ENCODE results near the gene SET.
A peak's percentile ranks its signal among the peaks of the same experiment; 100 is the strongest.
"Not testable (repeated sequence)": the region's sequence is repeated elsewhere in the genome, so short reads cannot be mapped to it uniquely, and the experiment has no call there.

SET gene

DNA sequence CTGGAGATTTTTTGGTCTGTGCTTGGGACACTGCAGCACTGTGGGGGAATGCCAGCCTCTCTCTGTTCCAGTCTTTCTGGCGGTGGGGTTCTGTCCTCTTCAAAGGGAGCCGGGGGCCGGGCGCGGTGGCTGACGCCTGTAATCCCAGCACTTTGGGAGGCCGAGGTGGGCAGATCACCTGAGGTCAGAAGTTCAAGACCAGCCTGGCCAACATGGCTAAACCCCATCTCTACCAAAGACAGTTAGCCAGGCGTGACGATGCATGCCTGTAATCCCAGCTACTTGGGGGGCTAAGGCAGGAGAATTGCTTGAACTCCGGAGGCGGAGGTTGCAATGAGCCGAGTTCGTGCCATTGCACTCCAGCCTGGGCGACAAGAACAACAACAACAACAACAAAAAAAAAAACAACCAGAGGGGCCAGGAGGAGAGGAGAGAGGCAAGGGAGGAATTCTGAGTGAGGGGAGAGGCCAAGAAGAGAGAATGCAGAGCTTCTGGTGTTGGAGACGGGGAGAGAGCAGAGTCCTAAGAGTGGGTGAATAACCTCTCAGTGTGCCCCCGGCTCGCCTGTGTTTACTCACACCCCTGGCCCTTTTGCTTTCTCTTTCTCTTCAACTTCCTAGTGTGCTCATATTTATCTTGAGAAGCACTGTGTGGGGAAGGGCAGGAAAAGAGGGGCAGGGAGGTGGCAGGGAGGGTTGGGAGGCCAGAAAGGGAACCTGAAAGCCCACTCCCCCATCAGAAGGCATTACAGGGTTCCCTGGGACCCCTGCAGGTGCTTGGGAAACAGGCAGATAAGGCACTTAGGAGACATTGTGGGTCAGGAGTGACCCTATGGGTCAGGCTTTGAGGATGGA is 3.2 kb upstream of the SET start:
- no peak for DNase-seq

DNA sequence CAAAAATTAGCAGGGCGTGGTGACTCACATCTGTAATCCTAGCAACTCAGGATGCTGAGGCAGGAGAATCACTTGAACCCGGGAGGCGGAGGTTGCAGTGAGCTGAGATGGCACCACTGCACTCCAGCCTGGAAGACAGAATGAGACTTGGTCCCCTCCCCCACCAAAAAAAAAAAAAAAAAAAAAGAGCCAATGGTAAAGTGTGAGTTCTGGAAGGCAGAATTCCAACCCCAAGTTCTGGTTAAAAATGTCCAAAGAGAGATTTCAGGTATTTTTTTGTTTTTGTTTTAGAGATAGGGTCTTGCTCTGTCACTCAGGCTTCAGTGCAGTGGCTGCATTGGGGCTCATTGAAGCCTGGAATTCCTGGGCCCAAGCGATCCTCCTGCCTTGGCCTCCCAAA is 1.6 kb upstream of the SET start:
- no peak for DNase-seq

DNA sequence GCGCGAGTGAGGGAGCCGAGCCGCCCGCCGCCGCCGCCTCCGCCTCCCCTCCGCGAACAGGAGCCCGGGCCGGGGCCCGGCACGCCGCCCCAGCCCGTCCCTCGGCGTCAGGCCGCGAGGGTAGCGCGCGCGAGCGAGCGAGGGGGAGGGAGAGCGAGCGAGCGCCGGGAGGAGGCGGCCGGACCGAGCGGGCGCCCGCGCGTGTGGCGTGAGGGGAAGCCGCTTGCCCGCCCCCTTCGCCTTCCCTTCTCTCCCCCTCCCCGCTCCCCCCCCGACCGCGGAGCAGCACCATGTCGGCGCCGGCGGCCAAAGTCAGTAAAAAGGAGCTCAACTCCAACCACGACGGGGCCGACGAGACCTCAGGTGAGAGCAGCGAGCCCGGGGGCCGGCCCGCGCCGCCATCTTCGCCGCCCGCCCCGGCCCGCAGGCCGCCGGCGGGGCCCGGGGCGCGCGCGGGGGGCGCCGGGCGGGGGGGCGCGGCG is 312 bp downstream of the SET start:
- DNase-seq = peak in 33 of 51 donors; percentile 27 to 82 (median 66)

DNA sequence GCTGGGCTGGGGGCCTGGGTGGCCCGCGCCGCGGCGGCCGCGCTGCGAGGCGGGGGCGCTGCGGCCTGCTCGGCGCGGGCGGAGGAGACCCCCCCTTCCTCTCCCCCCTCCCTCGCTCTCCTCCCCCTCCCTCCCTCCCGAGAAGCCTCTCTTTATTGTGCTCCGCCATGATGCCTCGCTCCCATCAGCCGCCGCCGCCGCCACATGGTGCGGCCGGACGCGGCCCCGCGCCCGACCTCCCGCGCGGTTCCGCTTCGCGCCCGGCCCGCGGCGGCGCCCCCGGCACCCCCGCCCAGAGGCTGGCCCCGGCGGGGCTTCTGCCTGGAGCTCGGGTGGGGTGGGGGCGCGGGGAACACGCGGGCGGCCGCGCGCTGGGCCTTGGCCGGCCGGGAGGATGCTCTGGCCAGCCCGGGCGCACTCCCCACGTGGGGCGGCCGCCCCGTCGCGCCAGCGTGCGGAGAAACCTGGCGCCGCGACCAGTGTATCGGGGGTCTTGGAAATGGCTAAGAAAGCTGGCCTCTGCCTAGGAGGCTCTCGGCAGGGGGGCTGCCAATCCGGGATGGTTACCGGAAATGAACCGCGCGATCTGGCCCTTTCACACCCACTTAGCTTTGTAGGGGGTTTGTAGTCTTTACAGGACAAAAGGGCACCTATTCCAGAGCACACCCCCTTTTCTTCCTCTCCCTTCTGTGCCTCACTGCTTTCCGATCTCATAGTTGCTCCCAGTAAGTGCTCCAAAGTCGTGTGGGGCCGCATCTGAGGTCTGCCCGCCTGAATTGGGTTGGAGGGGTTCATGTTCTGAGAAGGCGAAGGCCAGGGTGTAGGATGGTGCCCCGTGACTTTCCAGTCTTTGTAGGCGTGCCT is 1.0 kb downstream of the SET start:
- DNase-seq = peak in 29 of 51 donors; percentile 9 to 55 (median 28)

DNA sequence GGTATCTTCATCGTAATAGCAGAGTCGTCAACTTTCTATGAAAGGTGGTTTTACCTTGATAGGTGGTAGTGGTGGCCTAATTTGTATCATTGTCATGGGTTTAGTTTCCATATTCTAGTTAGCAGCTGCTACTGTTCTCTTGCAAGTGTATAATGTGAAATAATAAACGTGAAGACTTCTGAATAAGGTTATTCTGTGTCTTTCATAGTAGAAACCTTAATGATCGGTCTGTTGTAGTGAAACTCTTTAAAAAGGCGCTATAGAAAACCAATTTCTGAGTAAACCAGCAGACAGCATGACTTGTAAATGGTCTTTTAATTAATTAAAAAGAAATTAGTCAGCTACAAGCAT is 1.6 kb downstream of the SET start:
- DNase-seq = no peak

DNA sequence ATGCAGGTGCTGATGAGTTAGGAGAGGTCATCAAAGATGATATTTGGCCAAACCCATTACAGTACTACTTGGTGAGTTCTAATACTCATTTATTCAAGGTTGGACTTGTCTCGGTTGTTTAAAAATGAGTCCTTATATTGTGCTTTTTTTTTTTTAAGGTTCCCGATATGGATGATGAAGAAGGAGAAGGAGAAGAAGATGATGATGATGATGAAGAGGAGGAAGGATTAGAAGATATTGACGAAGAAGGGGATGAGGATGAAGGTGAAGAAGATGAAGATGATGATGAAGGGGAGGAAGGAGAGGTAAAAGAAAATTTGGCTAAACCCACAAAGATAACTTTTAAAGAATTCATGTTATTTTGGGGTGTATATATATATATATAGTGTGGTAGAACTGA is 4.7 kb downstream of the SET start:
- not testable (repeated sequence) for DNase-seq

DNA sequence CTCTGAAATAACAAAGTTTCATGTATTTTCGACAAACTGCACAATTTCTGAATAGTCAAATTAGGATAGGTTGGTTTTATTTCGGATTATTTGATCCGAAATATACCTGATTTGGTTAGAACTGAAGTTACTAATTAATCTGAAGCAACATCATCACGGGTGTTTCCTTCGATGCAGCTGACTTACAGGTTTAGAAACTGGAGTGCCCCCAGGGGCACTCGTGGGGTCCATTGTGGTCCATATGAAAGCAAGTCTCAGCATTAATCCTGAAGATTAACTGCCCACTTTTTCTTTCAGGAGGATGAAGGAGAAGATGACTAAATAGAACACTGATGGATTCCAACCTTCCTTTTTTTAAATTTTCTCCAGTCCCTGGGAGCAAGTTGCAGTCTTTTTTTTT is 5.3 kb downstream of the SET start:
- no peak for DNase-seq

DNA sequence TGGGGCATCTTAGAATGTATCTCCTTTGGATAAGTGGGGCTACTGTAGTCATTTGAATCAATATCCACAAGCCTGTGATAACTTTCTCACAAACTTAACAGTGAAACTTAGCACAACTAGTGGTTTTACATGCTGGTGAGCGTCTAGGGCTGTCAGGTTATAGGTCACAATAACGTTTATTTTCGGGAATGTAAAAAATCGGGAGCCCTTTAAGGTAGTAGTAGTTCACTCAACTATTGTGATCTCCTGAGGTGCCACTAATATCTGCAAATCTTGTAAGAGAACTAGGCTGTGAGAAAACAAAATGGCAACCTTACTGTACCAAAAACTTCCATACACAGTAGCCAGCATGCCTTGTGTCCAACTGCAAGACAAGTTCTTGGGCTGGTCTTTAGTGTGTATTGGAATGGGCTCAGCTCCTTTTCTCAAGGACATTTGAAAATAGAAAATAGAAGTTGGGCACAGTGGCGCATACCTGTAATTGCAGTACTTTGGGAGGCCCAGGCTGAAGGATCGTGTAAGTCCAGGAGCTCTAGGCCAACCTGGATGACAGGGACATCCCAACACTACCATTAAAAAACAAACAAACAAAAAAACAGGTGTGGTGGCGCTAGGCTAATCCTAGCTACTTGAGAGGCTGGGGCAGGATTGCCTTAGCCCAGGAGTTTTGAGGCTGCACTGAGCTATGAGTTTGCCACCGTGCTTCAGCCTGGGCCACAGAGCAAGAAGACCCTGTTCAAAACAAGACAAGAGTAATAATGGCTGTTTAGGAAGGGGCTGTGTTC is 8.1 kb downstream of the SET start:
- DNase-seq = no peak

DNA sequence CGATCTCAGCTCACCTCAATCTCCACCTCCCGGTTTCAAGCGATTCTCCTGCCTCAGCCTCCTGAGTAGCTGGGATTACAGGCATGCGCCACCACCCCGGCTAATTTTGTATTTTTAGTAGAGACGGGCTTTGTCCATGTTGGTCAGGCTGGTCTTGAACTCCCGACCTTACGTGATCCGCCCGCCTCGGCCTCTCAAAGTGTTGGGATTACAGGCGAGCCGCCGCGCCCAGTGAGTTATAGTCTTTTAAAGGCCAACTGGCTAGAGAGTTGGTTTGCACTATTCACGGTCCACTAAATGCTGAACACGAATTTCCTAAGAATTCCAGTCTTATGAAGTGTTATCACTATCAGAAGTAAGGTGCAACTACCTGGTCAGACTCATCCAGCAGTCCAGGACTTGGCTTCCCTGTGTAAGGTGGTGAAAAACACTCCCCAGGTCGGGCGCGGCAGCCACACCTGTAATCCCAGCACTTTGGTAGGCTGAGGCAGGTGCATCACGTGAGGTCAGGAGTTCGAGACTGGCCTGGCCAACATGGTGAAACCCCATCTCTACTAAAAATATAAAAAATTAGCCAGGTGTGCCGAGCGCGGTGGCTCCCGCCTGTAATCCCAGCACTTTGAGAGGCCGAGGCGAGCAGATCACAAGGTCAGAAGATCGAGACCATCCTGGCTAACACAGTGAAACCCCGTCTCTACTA is 10.2 kb downstream of the SET start:
- not testable (repeated sequence) for DNase-seq

DNA sequence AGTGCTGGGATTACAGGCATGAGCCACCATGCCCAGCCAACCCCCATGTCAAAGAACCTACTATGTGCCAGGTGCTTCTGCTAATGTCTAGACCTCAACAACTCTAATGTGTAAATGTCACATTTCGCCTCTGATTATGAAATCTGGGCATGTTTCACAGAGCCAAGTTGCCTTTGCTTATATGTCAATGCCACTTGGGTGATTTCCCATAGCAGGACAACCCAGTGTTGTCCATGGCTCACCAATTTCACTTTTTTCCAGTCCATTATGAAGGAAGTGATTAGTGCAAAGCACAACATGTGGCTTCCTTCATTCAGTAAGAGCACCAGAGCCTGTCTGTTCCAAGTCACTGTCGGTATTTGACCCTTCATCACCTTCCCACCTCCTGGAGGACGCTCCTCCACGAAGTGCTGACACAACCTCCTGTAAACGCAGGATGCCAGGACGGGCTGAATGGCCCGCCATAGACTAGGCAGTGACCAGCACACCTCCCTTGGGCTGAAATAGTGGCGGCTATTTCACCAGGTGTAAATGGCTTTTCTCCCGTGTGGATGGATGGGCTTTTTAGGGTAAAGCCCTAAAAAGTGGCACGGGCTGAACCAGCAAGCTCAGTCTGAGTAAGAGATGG is 12.3 kb downstream of the SET start:
- no peak for DNase-seq

DNA sequence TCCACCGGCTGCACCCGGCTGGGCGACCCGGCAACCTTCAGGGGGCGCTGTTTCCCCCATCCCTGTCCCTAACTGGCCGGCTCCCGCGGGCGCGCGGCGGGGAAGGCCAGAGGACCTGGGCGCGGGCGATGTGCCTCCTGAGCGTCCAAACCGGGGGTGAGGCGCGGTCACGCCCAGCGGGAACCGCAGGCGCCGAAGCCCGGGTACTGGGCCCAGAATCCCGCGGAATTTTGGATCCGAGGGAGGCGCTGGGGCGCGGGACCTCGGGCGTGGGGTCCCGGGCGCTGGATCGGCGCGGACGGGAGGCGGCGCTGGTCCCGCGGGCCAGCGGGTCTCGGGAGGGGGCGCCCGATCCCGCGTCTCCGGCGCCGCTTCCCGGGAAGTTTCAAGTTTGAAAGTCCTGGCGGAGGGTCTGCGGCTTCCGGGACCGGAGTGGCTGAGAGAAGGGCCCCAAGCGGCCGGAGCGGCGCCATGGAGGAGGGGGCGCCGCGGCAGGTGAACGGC is 13.5 kb downstream of the SET start, which contains the start of gene PKN3:
TSS of gene PKN3 (plus strand) at position 59 of the 504 bp plus-strand sequence. CDS start at position 472, 413 bp downstream.
- peak in 45 of 51 donors; percentile 14 to 85 (median 52) for DNase-seq

DNA sequence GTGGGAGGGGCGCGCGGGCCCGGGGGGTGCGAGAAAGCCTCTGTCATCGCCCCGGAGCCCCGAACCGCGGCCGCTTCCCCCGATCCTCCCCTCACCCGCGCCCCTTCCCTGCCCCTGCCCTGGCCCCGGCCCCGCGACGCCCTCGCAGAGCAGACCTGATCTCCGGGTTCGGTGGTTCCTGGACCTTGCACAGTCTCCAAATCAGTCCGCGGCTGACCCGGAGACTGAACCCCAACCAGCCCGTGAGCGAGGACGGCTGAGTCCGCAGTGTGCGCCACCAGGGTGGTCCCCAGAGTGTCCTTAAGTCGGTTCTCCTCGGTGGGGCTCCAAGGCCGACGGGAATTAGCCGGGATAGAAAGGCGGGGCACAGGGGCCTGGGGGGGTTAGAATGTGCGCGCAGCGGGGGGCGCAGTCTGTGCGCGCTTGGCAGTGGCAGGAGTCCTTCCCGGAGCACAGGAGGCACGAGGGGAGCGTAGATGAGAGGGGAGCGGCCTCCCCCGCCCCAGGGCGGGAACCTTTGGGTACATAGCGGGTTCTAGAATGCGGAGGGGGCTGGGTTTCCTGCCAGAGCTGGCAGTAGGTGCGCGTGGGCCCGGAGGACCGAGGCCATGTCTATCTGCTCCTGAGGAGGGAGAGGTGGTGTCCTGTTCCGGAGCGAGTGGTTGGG is 14.1 kb downstream of the SET start:
- DNase-seq = no peak

DNA sequence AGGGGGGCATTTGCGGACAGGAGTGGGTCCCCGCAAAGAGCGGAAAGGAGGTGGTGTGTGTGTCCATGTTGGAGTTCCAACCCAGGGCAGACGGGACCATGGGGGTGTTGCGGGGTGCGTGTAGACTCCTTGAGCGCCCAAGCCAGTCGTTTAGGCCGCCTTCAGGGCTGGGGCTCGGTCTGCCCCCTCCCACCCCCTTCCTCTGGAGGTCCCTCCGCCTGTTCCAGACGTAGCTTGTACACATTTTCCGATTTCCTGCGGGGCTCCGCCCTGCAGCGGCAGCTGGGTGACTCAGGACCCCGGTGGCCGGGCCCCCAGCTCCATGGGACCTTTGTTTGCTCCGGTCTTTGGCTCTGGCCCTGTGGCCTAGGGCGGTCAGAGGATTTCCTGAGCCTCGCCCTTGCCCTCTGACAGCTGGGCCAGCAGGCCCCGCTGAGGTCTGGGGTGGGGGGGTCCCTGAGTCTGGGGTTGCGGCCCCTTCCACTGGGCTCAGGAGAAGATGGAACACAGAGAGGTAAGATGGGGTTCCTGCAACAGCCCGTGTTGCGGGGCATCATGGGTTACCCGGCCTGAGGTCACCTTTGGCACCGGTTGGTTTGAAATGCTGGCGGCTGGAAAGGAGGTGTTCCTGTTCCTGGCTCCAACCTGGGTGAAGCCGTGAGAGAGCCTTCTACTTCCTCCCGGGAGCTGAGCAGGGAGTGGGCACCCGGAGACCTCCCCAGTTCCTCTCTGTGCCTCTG is 14.8 kb downstream of the SET start:
- DNase-seq = no peak

DNA sequence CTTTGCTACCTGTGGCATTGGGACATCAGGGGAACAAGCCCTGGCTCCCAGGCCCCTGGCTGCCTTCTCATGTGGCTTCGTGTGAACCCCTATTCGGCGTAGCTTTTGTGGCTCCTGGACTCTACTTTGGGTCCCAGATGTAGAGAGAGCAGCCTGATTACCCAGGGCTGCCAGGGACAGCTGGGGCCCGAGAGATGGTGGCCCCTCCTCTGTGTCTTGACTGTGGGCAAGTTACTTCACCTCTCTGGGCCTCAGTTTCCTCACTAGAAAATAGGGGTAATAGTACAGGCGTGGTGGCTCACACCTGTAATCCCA is 15.3 kb downstream of the SET start:
- DNase-seq = no peak

DNA sequence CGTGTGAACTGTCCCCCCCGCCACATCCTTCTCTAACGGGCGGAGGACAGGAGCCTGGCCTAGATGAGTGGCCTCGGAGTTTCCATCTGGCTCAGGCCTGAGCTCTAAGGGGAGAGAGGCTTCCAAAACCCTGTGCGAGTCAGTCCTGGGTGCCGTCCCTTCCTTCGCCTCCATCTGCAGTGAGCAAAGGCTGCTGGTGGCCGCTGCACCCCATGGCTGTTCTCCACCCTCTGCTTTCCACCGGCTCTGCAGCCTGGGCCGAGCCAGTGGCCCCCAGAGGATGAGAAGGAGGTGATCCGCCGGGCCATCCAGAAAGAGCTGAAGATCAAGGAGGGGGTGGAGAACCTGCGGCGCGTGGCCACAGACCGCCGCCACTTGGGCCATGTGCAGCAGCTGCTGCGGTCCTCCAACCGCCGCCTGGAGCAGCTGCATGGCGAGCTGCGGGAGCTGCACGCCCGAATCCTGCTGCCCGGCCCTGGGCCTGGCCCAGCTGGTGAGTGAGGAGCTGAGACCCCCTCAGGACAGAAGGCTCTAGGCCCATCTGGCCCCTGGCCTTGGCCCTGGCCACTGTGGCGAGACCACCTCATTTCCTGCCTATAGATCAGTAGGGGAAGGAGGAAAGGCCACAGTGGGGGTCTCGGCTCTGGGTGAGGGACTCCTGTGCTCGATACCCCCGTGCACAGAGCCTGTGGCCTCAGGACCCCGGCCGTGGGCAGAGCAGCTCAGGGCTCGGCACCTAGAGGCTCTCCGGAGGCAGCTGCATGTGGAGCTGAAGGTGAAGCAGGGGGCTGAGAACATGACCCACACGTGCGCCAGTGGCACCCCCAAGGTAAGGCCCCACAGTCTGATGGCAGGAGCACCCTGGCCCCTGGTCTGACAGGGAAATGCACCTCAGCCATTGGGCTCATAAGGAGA is 16.3 kb downstream of the SET start:
- no peak for DNase-seq

DNA sequence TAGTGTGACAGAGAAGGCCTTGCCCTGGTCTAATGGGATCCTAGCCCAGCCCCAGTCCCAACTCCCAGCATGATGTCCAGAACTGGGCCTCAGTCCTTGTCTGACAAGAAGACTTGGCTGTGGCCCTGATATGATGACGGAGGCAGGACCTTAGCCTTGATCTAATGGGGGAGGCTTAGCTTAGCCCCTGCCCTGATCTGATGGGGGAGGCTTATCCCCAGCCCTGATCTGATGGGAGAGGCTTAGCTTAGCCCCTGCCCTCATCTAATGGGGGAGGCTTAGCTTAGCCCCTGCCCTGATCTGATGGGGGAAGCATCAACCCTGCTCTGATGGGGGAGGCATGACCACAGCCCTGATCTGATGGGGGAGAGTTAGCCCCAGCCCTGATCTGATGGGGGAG is 17.0 kb downstream of the SET start:
- no peak for DNase-seq

DNA sequence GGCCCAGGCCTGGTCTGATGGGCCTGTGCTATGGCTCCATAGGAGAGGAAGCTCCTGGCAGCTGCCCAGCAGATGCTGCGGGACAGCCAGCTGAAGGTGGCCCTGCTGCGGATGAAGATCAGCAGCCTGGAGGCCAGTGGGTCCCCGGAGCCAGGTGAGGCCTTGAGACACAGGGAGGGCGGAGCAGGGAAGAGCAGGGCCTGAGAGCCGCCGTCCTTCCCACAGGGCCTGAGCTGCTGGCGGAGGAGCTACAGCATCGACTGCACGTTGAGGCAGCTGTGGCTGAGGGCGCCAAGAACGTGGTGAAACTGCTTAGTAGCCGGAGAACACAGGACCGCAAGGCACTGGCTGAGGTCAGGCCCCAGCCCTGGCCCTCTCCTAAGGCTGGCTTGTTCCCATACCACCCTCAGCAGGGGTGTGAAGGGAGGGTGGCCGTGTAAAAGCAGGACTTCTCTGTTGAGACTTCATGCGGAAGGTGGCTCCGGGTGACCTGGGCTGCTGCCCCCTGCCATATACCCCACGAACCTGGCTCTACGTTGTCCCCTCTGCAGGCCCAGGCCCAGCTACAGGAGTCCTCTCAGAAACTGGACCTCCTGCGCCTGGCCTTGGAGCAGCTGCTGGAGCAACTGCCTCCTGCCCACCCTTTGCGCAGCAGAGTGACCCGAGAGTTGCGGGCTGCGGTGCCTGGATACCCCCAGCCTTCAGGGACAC is 17.8 kb downstream of the SET start:
- no peak for DNase-seq
